ENCODE data around the gene SLC6A6. TPM values are rescaled to one million over a fixed set of nuclear protein-coding genes. Genes with fewer than 3 reads are reported as not detected.

The SLC6A6 gene
- total and polyA plus RNA-seq, 7 donors: 10.3 to 104 (median 36.2) TPM

GRCh38 chr3:14441240-14441919, 39.0 kb downstream of the SLC6A6 start:
- ATAC-seq: peak; percentile 29 to 55 (median 36)
- peaks cover 4 to 26% of the 10 kb centered on the region in 2 donors for H3K36me3 ChIP-seq (ENCODE audit: insufficient read depth in 1 of 2, low read depth in 1 of 2)
- intact Hi-C loops (cut with DNase I): no loop called here
- DNase-seq: no peak
- no peaks in the 10 kb centered on the region for H3K27me3 ChIP-seq (ENCODE audit: insufficient read depth in 3 of 3, low read length in 2 of 3)
- H3K4me1 ChIP-seq: peaks cover 44% of the 10 kb centered on the region
- H3K27ac ChIP-seq: peak overlapping the region; percentile 25
- TF ChIP-seq, protein P1, sequence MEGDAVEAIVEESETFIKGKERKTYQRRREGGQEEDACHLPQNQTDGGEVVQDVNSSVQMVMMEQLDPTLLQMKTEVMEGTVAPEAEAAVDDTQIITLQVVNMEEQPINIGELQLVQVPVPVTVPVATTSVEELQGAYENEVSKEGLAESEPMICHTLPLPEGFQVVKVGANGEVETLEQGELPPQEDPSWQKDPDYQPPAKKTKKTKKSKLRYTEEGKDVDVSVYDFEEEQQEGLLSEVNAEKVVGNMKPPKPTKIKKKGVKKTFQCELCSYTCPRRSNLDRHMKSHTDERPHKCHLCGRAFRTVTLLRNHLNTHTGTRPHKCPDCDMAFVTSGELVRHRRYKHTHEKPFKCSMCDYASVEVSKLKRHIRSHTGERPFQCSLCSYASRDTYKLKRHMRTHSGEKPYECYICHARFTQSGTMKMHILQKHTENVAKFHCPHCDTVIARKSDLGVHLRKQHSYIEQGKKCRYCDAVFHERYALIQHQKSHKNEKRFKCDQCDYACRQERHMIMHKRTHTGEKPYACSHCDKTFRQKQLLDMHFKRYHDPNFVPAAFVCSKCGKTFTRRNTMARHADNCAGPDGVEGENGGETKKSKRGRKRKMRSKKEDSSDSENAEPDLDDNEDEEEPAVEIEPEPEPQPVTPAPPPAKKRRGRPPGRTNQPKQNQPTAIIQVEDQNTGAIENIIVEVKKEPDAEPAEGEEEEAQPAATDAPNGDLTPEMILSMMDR (IDR thresholded peaks at IDR 0.05): no peak
- no peak overlapping the region for H3K4me3 ChIP-seq
- H3K9me3 ChIP-seq: no peaks in the 10 kb centered on the region
- 67 to 75% (median 74%) methylated on average over 17 to 18 of the region's 18 CpGs for WGBS, 3 donors

DNA sequence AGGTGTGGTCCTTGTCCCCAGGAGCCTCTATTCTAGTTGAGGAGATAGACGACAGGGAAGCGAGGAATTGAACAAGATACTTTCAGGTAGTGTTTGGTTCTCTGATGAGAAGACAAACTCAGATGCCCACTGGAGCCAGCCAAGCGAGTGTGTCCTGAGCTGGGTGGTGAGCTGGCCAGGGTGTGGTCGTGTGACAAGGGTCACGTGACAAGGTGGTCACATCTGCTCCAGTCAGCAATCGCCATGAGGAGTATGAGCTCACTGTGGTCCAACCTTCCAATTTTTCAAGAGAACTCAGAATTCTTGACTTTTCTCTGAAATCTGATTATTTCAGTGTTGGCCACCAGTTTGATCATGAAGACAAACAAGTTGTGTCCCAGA, 39.5 kb downstream of the SLC6A6 start:
- Histone ChIP-seq H3K36me3 (ENCODE audit: insufficient read depth in 1 of 2, low read depth in 1 of 2) (peaks cover 4 to 32% of the 10 kb centered on the region in 2 donors), H3K27me3 (ENCODE audit: insufficient read depth in 3 of 3, low read length in 2 of 3) (no peaks in the 10 kb centered on the region), H3K4me3 (no peak overlapping the region), H3K4me1 (peaks cover 40% of the 10 kb centered on the region), H3K9me3 (no peaks in the 10 kb centered on the region), H3K27ac (peak overlapping the region; percentile 25)
- 67 to 73% (median 71%) methylated on average over 6 of the region's 6 CpGs for WGBS, 3 donors
- DNase-seq (no peak), ATAC-seq (peak; percentile 15 to 73 (median 48))
- TF ChIP-seq, protein P1 (IDR thresholded peaks at IDR 0.05): no peak
- intact Hi-C loops (cut with DNase I): no loop called here

DNA sequence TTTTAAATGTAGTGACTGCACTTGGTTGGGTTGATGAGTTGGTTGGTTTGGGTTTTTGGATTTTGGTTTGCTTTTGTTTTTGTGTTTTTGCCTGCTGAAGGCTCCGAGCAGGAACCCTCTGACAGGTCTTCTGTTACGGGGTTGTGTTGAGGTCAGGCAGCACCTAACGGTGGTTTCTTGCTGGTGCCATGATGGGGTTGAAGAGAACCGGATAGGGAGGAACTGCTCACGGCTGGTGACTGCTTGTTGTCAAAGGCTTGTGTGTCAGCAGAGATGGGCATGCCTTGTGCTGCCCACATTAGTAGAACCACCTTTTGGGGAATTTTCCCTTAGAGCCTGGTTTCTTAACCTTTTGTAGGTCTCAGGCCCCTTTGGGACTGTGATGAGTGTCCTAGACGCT, 42.0 kb downstream of the SLC6A6 start:
- ATAC-seq: no peak
- Histone ChIP-seq H3K4me1 (peaks cover 25% of the 10 kb centered on the region), H3K27ac (no peak overlapping the region), H3K27me3 (ENCODE audit: insufficient read depth in 3 of 3, low read length in 2 of 3) (no peaks in the 10 kb centered on the region), H3K36me3 (ENCODE audit: insufficient read depth in 1 of 2, low read depth in 1 of 2) (peaks cover 9 to 56% of the 10 kb centered on the region in 2 donors), H3K4me3 (no peak overlapping the region), H3K9me3 (no peaks in the 10 kb centered on the region)
- DNase-seq: no peak
- TF ChIP-seq, protein P1 (IDR thresholded peaks at IDR 0.05): no peak
- intact Hi-C loops (cut with DNase I): no loop called here
- WGBS, 3 donors: 95 to 97% (median 97%) methylated on average over 6 of the region's 6 CpGs

DNA sequence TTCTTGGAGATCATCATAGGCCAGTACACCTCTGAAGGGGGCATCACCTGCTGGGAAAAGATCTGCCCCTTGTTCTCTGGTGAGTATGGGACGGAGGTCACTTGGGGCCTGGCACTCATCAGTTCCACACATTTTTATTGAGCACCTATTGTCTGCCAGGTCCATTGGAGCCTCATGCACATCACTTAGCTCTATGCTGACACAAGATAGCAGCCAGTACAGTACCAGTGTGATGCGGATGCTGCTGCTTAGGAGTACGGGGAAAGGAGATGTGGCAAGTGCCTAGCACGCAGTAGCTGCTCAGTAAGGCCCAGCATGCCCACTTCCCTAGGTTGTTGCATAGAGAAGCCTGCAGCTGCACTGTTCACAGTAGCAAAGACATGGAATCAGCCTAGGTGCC, 43.4 kb downstream of the SLC6A6 start:
- WGBS, 3 donors: 97 to 100% (median 98%) methylated on average over 4 of the region's 4 CpGs
- H3K9me3 ChIP-seq: no peaks in the 10 kb centered on the region
- H3K4me3 ChIP-seq: no peak overlapping the region
- ATAC-seq: no peak
- intact Hi-C loops (cut with DNase I): no loop called here
- H3K27me3 ChIP-seq (ENCODE audit: insufficient read depth in 3 of 3, low read length in 2 of 3): no peaks in the 10 kb centered on the region
- TF ChIP-seq, protein P1 (IDR thresholded peaks at IDR 0.05): no peak
- H3K27ac ChIP-seq: no peak overlapping the region
- peaks cover 13% of the 10 kb centered on the region for H3K4me1 ChIP-seq
- H3K36me3 ChIP-seq (ENCODE audit: insufficient read depth in 1 of 2, low read depth in 1 of 2): peaks cover 9 to 68% of the 10 kb centered on the region in 2 donors
- no peak for DNase-seq
